Suppressor macrophage treated with lipopolysaccharide for 1 hour (primary cell): Measurements from ENCODE around the gene HORMAD2.

ENCODE experiments used
- DNase-seq, 3 donors: peaks; one replicate each; pipeline ENCODE4 v3.0.0-alpha.2; 2020 to 2022

HORMAD2 gene

GRCh38 chr22:30114361-30114760, 34.1 kb downstream of the HORMAD2 start:
- no peak for DNase-seq

GRCh38 chr22:30115705-30116104, 35.4 kb downstream of the HORMAD2 start:
- no peak for DNase-seq

GRCh38 chr22:30116362-30117117, 36.3 kb downstream of the HORMAD2 start:
- DNase-seq = peak; percentile 18 to 61 (median 59)

GRCh38 chr22:30117256-30117655, 37.0 kb downstream of the HORMAD2 start:
- no peak for DNase-seq

- DNase-seq = no peak
These were observed 38.0 kb downstream of the HORMAD2 start for GRCh38 chr22:30118291-30118690.

GRCh38 chr22:30121960-30122359, 41.7 kb downstream of the HORMAD2 start:
- DNase-seq = no peak

- DNase-seq = no peak
These were observed 43.2 kb downstream of the HORMAD2 start for GRCh38 chr22:30123463-30123862.

- peak; percentile 16 to 43 (median 31) for DNase-seq
These were observed 47.5 kb downstream of the HORMAD2 start for GRCh38 chr22:30127749-30128166.

GRCh38 chr22:30128511-30128910, 48.2 kb downstream of the HORMAD2 start:
- no peak for DNase-seq

- DNase-seq = peak; percentile 19 to 49 (median 48)
These were observed 49.4 kb downstream of the HORMAD2 start for GRCh38 chr22:30129636-30130035.

GRCh38 chr22:30132290-30132996, 52.2 kb downstream of the HORMAD2 start:
- DNase-seq = no peak

- no peak for DNase-seq
These were observed 60.1 kb downstream of the HORMAD2 start for GRCh38 chr22:30140414-30140813.

GRCh38 chr22:30143265-30143664, 63.0 kb downstream of the HORMAD2 start:
- DNase-seq = no peak

- no peak for DNase-seq
These were observed 64.1 kb downstream of the HORMAD2 start for GRCh38 chr22:30144391-30144790.

GRCh38 chr22:30150212-30150611, 69.9 kb downstream of the HORMAD2 start:
- DNase-seq = peak in 2 of 3 donors; percentile 39 to 41

- no peak for DNase-seq
These were observed 78.0 kb downstream of the HORMAD2 start for GRCh38 chr22:30158277-30158676.

GRCh38 chr22:30158744-30159500, 78.7 kb downstream of the HORMAD2 start:
- DNase-seq = no peak

- DNase-seq = no peak
These were observed 79.5 kb downstream of the HORMAD2 start for GRCh38 chr22:30159561-30160353.

- DNase-seq = no peak
These were observed 80.8 kb downstream of the HORMAD2 start for GRCh38 chr22:30161051-30161469.

GRCh38 chr22:30167296-30167695, 87.0 kb downstream of the HORMAD2 start:
- no peak for DNase-seq

- no peak for DNase-seq
These were observed 87.5 kb downstream of the HORMAD2 start for GRCh38 chr22:30167734-30168133.

- DNase-seq = no peak
These were observed 88.7 kb downstream of the HORMAD2 start for GRCh38 chr22:30169002-30169401.

GRCh38 chr22:30170129-30170528, 89.9 kb downstream of the HORMAD2 start:
- no peak for DNase-seq
